SU-DHL-6 (cell line): ENCODE measurements around the gene DNMT1.

Experiments
- H2AFZ ChIP-seq: fragments of 200-600 bp; sonication (generic); 2 replicates; pipeline ENCODE4 v1.6.1; 2014; ENCODE audit warnings: low read depth, mild to moderate bottlenecking, moderate library complexity, mixed read lengths, antibody characterized with exemption, low read length; ENCODE audit not compliant: severe bottlenecking
- H3F3A ChIP-seq: fragments of 200-600 bp; shearing (Covaris generic); 2 replicates; pipeline ENCODE4 v1.6.0; 2016; ENCODE audit warnings: antibody characterized with exemption, mild to moderate bottlenecking; ENCODE audit not compliant: insufficient read depth
- H3K27ac ChIP-seq: fragments of 200-600 bp; sonication (generic); 2 replicates; pipeline ENCODE4 v1.5.1; 2016; ENCODE audit warnings: low read depth, mild to moderate bottlenecking, low read length, moderate library complexity, mixed read lengths
- H3K27me3 ChIP-seq: fragments of 200-600 bp; sonication (generic), shearing (Covaris generic); 2 replicates; pipeline ENCODE4 v1.6.0; 2014; ENCODE audit warnings: mild to moderate bottlenecking, low read length
- H3K36me3 ChIP-seq: fragments of 200-600 bp; sonication (generic); 2 replicates; pipeline ENCODE4 v1.6.1; 2014; ENCODE audit warnings: mild to moderate bottlenecking, low read length, mixed read lengths
- H3K4me2 ChIP-seq: fragments of 300-600, 200-600 bp; shearing (Covaris generic), sonication (generic); 2 replicates; pipeline ENCODE4 v1.6.0; 2014; ENCODE audit warnings: low read length, low read depth, mild to moderate bottlenecking; ENCODE audit not compliant: poor library complexity, severe bottlenecking
- H3K4me3 ChIP-seq: fragments of 200-600 bp; sonication (generic); 2 replicates; pipeline ENCODE4 v1.5.1; 2014; ENCODE audit warnings: antibody characterized with exemption, low read length, mild to moderate bottlenecking, mixed read lengths; ENCODE audit not compliant: insufficient read depth, poor library complexity, severe bottlenecking
- H3K79me2 ChIP-seq: fragments of 200-600 bp; sonication (generic); 2 replicates; pipeline ENCODE4 v1.6.1; 2014; ENCODE audit warnings: mild to moderate bottlenecking, low read length, moderate library complexity; ENCODE audit not compliant: insufficient read depth
- H3K9ac ChIP-seq: fragments of 200-600 bp; sonication (generic); 2 replicates; pipeline ENCODE4 v1.7.0; 2014; ENCODE audit warnings: mild to moderate bottlenecking, low read length
- H3K9me2 ChIP-seq: fragments of 200-600 bp; sonication (generic); replicated peaks from 2 replicates; pipeline ENCODE4 v1.6.1; 2014; ENCODE audit warnings: low read length; ENCODE audit not compliant: insufficient read depth
- H3K9me3 ChIP-seq: fragments of 200-600 bp; sonication (generic); 2 replicates; pipeline ENCODE4 v1.6.1; 2014; ENCODE audit warnings: low read length, mixed read lengths; ENCODE audit not compliant: insufficient read depth
- H4K20me1 ChIP-seq: fragments of 200-600 bp; sonication (generic); 2 replicates; pipeline ENCODE4 v1.6.1; 2014; ENCODE audit warnings: low read depth, mild to moderate bottlenecking, antibody characterized with exemption, low read length, moderate library complexity, mixed read lengths
- EZH2phosphoT487 ChIP-seq: fragments of 200-600 bp; sonication (generic), shearing (Covaris generic); conservative IDR thresholded peaks from 2 replicates; pipeline ENCODE4 v1.6.1; 2018; ENCODE audit warnings: mild to moderate bottlenecking, antibody characterized with exemption, low read length, moderate library complexity, mixed read lengths
- TF ChIP-seq, protein P1 (sequence below): fragments of 200-600 bp; sonication (generic); IDR thresholded peaks from one replicate; pipeline ENCODE4 v1.5.1; 2017; ENCODE audit warnings: antibody characterized with exemption, mild to moderate bottlenecking, low read length, moderate library complexity; ENCODE audit not compliant: insufficient read depth, poor library complexity, severe bottlenecking

DNMT1 gene

DNA sequence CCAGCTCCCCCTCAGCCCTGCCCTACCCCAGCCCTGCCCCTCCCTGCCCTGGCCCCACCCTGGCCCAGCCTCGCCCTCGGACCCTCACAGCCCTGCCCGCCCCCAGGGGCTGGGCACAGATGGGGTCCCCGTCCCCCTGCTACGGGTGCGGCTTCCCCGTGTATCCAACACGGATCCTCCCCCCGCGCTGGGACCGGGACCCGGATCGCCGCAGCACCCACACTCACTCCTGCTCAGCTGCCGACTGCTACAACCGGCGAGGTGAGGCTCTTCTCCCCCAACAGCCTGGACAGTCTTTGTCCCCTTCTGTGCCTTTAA lies 103.4 kb downstream of the DNMT1 start:
- Histone ChIP-seq H3K9me3 (no peaks in the 10 kb centered on the region), H3K4me2 (no peak overlapping the region)

DNA sequence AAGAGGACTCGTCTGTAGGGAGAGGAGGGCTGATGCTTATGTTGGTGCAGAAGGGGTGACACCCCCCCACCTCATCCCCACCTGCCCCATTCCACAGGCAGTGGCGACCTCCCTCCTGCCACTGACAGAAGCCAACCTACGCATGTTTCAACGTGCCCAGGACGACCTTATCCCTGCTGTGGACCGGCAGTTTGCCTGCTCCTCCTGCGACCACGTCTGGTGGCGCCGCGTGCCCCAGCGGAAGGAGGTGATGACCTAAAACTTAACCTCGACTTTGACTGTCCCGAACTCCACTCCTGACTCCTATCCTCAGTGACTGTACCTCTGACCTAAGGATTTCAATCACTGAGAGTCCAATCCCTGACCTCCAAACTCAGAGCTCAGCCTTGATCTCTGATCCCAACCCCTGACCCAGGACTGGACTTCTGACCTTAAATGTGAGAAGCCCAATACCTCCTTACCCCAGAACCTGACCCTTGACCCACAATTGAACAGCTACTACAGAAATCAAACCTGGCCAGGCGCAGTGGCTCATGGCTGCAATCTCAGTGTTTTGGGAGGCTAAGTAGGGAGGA lies 104.9 kb downstream of the DNMT1 start:
- no peaks in the 10 kb centered on the region for H4K20me1 ChIP-seq
- no peak overlapping the region for H3K4me2 ChIP-seq
- H3K36me3 ChIP-seq = no peaks in the 10 kb centered on the region
- TF ChIP-seq, protein P1, sequence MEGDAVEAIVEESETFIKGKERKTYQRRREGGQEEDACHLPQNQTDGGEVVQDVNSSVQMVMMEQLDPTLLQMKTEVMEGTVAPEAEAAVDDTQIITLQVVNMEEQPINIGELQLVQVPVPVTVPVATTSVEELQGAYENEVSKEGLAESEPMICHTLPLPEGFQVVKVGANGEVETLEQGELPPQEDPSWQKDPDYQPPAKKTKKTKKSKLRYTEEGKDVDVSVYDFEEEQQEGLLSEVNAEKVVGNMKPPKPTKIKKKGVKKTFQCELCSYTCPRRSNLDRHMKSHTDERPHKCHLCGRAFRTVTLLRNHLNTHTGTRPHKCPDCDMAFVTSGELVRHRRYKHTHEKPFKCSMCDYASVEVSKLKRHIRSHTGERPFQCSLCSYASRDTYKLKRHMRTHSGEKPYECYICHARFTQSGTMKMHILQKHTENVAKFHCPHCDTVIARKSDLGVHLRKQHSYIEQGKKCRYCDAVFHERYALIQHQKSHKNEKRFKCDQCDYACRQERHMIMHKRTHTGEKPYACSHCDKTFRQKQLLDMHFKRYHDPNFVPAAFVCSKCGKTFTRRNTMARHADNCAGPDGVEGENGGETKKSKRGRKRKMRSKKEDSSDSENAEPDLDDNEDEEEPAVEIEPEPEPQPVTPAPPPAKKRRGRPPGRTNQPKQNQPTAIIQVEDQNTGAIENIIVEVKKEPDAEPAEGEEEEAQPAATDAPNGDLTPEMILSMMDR = no peak
- no peak for TF ChIP-seq EZH2phosphoT487
- no peaks in the 10 kb centered on the region for H3K79me2 ChIP-seq
- no peak overlapping the region for H2AFZ ChIP-seq
- no peak overlapping the region for H3K4me3 ChIP-seq
- H3K9me3 ChIP-seq = no peaks in the 10 kb centered on the region
- peaks cover 10% of the 10 kb centered on the region; the same call in 1 of the 2 replicates for H3F3A ChIP-seq
- H3K27me3 ChIP-seq = no peaks in the 10 kb centered on the region
- H3K27ac ChIP-seq = no peak overlapping the region
- H3K9ac ChIP-seq = no peak overlapping the region
- H3K9me2 ChIP-seq = no peaks in the 10 kb centered on the region

More for the DNA sequence above, 103.4 kb downstream of the DNMT1 start:
- no peak overlapping the region for H3K9ac ChIP-seq
- no peak overlapping the region for H3K4me3 ChIP-seq
- H3F3A ChIP-seq = 0 out of 2 replicates have a peak, but pooled peaks cover 3% of the 10 kb centered on the region
- TF ChIP-seq EZH2phosphoT487 = no peak
- TF ChIP-seq, protein P1 = no peak
- no peaks in the 10 kb centered on the region for H3K27me3 ChIP-seq
- H2AFZ ChIP-seq = no peak overlapping the region
- no peaks in the 10 kb centered on the region for H3K9me2 ChIP-seq
- H3K79me2 ChIP-seq = no peaks in the 10 kb centered on the region
- H3K27ac ChIP-seq = no peak overlapping the region
- H3K36me3 ChIP-seq = no peaks in the 10 kb centered on the region
- no peaks in the 10 kb centered on the region for H4K20me1 ChIP-seq

DNA sequence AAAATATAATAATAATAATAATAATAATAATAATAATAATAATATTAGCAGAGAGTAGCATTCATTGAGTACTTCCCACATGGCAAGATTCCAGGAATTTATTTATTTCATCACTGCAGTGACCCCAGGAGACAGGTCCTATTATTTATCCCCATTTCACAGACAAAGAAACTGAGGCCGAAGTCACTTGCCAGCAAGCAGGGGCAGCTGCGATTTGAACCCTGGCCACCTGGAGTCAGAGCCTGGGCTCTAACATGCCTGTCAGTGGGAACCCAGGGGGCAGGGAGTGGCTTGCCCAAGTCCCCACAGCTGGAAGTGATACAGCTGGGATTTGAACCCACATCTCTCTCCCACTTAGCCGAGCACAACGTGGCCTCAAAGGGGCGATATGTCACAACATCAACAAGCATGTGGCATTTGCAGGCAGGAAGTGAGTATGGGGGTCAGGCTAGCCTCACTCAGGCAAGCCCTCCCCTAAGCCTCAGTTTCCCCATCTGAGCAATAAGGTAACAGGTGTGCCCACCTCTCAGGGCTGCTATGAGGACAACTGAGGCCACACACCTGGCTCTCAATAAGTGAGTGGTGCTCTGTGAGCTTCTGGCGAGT lies 105.7 kb downstream of the DNMT1 start:
- Histone ChIP-seq H3K4me2 (no peak overlapping the region), H3K27ac (no peak overlapping the region), H3F3A (peaks cover 10% of the 10 kb centered on the region; the same call in 1 of the 2 replicates), H3K36me3 (no peaks in the 10 kb centered on the region), H3K9me3 (no peaks in the 10 kb centered on the region), H3K27me3 (no peaks in the 10 kb centered on the region), H4K20me1 (no peaks in the 10 kb centered on the region), H3K9ac (no peak overlapping the region), H3K4me3 (no peak overlapping the region), H3K9me2 (no peaks in the 10 kb centered on the region), H2AFZ (no peak overlapping the region), H3K79me2 (no peaks in the 10 kb centered on the region)
- TF ChIP-seq, protein P1 = no peak
- TF ChIP-seq EZH2phosphoT487 = no peak
